22Rv1 (cell line): Measurements from ENCODE around the gene UGT1A5.

Experiments
- ZFX ChIP-seq: fragments of 450-650 bp; IDR thresholded peaks from 2 replicates; pipeline ENCODE4 v1.6.1; 2017; ENCODE audit warnings: antibody characterized with exemption, borderline replicate concordance
- TF ChIP-seq, protein P1 (sequence below): fragments of 450-650 bp; IDR thresholded peaks from 2 replicates; pipeline ENCODE4 v1.5.1; 2017; ENCODE audit warnings: mild to moderate bottlenecking

DNA sequence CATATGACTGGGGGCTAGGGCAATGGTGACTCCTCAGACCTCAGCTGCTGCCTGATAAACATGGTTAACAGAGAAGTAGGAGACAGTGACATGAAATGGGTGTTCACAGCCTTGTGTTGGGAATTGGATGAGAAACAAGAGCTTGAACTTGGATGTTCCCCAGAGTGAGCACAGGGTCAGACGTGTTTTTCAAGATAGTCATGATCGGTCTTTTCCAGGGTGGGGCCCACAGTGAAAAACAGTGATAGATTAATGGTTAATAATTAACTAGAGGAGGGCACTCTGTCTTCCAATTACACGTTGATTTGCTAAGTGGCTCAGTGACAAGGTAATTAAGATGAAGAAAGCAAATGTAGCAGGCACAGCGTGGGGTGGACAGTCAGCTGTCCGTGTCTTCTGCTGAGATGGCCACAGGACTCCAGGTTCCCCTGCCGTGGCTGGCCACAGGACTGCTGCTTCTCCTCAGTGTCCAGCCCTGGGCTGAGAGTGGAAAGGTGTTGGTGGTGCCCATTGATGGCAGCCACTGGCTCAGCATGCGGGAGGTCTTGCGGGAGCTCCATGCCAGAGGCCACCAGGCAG is 16.1 kb downstream of the UGT1A5 start, which contains the start of gene UGT1A3:
- TF ChIP-seq, protein P1, sequence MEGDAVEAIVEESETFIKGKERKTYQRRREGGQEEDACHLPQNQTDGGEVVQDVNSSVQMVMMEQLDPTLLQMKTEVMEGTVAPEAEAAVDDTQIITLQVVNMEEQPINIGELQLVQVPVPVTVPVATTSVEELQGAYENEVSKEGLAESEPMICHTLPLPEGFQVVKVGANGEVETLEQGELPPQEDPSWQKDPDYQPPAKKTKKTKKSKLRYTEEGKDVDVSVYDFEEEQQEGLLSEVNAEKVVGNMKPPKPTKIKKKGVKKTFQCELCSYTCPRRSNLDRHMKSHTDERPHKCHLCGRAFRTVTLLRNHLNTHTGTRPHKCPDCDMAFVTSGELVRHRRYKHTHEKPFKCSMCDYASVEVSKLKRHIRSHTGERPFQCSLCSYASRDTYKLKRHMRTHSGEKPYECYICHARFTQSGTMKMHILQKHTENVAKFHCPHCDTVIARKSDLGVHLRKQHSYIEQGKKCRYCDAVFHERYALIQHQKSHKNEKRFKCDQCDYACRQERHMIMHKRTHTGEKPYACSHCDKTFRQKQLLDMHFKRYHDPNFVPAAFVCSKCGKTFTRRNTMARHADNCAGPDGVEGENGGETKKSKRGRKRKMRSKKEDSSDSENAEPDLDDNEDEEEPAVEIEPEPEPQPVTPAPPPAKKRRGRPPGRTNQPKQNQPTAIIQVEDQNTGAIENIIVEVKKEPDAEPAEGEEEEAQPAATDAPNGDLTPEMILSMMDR: no peak
- TF ChIP-seq ZFX: no peak
